HG03457 (cell line): ENCODE results near the gene SOX30.
"Not testable (repeated sequence)": the region's sequence is repeated elsewhere in the genome, so short reads cannot be mapped to it uniquely, and the experiment has no call there.

Source experiments
- ATAC-seq: cut with Tn5 transposase; IDR thresholded peaks from one replicate; pipeline ENCODE4 v1.9.1; 2021; ENCODE audit warnings: moderate number of reproducible peaks; ENCODE audit not compliant: unreplicated experiment

The SOX30 gene

GRCh38 chr5:157652377-157652692 is at the start of gene SOX30:
Gene SOX30 (minus strand): TSS chr5:157652438. CDS start chr5:157652078, 360 bp downstream.
- ATAC-seq: no peak

- ATAC-seq: not testable (repeated sequence)
These were observed 46.4 kb upstream of the SOX30 start for GRCh38 chr5:157698674-157699073.

- not testable (repeated sequence) for ATAC-seq
These were observed 43.9 kb upstream of the SOX30 start for GRCh38 chr5:157696154-157696553.

- ATAC-seq: not testable (repeated sequence)
These were observed 41.6 kb upstream of the SOX30 start for GRCh38 chr5:157693816-157694215.

GRCh38 chr5:157690690-157691433 is 38.6 kb upstream of the SOX30 start:
- no peak for ATAC-seq

- ATAC-seq: no peak
These were observed 37.9 kb upstream of the SOX30 start for GRCh38 chr5:157689942-157690689.

GRCh38 chr5:157687198-157687554 is 34.9 kb upstream of the SOX30 start:
- ATAC-seq: no peak

- not testable (repeated sequence) for ATAC-seq
These were observed 34.3 kb upstream of the SOX30 start for GRCh38 chr5:157686276-157687197.

- ATAC-seq: no peak
These were observed 30.0 kb upstream of the SOX30 start for GRCh38 chr5:157682257-157682656.

GRCh38 chr5:157681048-157681447 is 28.8 kb upstream of the SOX30 start:
- ATAC-seq: no peak

GRCh38 chr5:157680239-157680638 is 28.0 kb upstream of the SOX30 start:
- ATAC-seq: no peak

GRCh38 chr5:157679801-157680200 is 27.6 kb upstream of the SOX30 start:
- ATAC-seq: no peak

- no peak for ATAC-seq
These were observed 25.7 kb upstream of the SOX30 start for GRCh38 chr5:157677931-157678330.

GRCh38 chr5:157674351-157674750 is 22.1 kb upstream of the SOX30 start:
- not testable (repeated sequence) for ATAC-seq

- no peak for ATAC-seq
These were observed 20.7 kb upstream of the SOX30 start for GRCh38 chr5:157672976-157673375.

GRCh38 chr5:157671592-157672330 is 19.5 kb upstream of the SOX30 start:
- ATAC-seq: no peak

- no peak for ATAC-seq
These were observed 18.7 kb upstream of the SOX30 start, which contains the start of gene C5orf52 for GRCh38 chr5:157670662-157671591. Gene C5orf52 (plus strand): TSS chr5:157671533. CDS start chr5:157671615, 82 bp downstream.

- no peak for ATAC-seq
These were observed 17.5 kb upstream of the SOX30 start for GRCh38 chr5:157669701-157670097.

- no peak for ATAC-seq
These were observed 16.1 kb upstream of the SOX30 start for GRCh38 chr5:157668356-157668755.
